MM.1S (cell line): ENCODE results near the gene PTTG1IP.

ENCODE experiments used
- EZH2 ChIP-seq: fragments of 300-600 bp; sonication (generic); optimal IDR thresholded peaks from 2 replicates; pipeline ENCODE3; 2017; ENCODE audit warnings: low read depth, mild to moderate bottlenecking, antibody characterized with exemption, low read length, mixed read lengths
- TF ChIP-seq, protein P1 (sequence below): fragments of 300-600 bp; sonication (generic); IDR thresholded peaks from 2 replicates; pipeline ENCODE4 v1.5.1; 2016; ENCODE audit warnings: antibody characterized with exemption, low read length, mixed read lengths

DNA sequence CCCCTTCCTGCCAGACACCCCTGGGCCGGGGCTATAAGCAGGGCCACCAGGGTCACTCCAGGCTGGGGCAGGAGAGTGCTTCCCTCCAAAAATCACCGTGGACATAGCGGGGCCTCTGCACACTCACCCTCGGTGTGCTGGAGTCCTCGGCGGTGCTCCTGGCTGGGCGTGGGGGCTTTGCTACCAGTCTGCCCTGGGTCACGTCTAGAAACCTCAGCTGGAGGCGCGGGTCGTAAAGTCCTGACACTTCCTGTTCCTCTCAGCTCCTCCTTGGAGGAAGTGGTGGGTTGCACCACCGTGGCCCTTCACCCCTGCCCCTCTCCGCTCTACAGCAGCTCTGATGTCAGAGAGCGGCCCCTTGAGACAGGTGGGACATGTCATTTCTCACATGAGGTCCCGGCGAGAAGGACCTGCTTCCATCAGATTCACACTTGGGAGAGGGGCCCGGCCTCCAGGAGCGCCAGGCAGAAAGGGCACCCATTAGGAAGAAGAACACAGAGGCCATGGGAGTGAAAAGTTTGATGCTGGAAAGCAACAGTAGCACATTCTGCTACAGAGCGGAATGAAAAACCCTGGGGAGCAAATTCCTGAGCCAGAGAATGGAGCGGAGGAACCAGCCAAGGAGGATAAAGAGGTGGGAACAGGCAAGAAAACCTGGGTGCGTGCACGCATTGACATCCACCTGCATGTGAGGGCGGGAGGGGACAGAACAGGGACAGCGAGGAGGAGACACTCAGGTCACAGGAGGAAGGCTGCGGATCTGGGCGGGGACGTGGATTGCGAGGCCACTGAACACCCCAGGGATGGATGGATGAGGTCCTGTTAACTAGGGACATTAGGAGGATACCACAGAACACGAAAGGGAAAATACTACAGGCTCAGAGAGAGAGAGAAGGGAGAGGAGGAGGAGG lies 47.5 kb upstream of the PTTG1IP start, which contains the start of gene ITGB2:
- TF ChIP-seq, protein P1, sequence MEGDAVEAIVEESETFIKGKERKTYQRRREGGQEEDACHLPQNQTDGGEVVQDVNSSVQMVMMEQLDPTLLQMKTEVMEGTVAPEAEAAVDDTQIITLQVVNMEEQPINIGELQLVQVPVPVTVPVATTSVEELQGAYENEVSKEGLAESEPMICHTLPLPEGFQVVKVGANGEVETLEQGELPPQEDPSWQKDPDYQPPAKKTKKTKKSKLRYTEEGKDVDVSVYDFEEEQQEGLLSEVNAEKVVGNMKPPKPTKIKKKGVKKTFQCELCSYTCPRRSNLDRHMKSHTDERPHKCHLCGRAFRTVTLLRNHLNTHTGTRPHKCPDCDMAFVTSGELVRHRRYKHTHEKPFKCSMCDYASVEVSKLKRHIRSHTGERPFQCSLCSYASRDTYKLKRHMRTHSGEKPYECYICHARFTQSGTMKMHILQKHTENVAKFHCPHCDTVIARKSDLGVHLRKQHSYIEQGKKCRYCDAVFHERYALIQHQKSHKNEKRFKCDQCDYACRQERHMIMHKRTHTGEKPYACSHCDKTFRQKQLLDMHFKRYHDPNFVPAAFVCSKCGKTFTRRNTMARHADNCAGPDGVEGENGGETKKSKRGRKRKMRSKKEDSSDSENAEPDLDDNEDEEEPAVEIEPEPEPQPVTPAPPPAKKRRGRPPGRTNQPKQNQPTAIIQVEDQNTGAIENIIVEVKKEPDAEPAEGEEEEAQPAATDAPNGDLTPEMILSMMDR = no peak
- TF ChIP-seq EZH2 = no peak
